HTERT RPE-1 (cell line): ENCODE data around the gene CDH15.
"Not testable (repeated sequence)": the region's sequence is repeated elsewhere in the genome, so short reads cannot be mapped to it uniquely, and the experiment has no call there.

Experiments used
- in situ Hi-C: fragments of 300-500 bp; cut with MboI; formaldehyde crosslinking; loops from 4 replicates; pipeline ENCODE4 v1.14.3; 2020; ENCODE audit warnings: low sequenced_read_pairs

CDH15 gene

DNA sequence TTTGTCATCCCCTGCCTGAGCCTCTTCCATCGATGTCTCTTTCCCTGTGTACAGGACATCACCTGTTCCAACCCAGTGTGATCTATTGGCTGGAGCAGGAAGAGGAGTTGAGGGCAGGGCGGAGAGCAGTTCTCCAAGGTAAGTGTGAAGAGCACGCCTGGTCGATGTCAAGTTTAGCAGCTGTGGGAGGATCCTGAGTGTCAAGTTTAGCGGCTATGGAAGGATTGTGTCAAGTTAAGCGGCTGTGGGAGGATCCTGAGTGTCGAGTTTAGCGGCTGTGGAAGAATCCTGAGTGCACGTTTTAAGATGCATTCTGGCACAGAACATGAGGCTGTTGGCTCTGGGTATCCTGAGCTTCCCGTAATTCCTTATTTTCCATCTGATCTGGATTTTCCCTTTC is 53.1 kb downstream of the CDH15 start:
- in situ Hi-C loops, result no loop called here

DNA sequence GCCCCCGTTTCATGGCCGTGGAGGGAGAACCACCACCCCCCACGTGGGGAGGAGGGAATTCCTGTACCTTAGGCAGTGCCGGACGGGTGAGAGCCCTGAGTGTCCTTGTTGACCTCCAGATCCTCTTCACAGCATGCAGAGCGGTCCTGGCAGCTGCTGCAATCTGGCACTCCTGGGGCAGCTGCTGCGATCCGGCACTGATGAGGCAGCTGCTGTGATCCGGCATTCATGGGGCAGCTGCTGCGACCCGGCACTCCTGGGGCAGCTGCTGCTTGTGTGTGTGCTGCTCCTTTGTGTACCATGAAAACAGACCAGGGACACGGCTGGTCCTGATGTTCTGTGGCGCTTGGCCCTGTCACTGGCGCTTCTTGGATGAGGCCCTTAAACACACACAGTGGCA is 58.7 kb downstream of the CDH15 start:
- in situ Hi-C loops, result no loop called here

DNA sequence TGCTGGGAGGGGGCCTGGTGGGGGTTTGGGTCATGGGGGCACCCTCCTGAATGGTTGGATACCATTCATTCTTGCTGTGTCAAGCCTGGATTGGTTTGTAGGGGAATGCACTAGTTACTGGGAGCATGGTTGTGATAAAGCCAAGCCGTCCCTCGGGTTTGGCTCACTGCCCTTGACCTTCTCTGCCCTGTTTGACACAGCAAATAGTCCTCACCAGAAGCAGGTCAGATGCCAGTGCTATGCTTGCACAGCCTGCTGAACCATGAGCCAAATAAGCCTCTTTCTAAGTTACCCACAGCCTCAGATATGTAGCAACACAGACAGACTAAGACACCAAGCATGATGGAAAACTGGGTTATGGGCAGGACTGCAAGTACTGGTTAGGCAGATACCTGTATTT is 60.6 kb downstream of the CDH15 start:
- in situ Hi-C loops, result no loop called here

DNA sequence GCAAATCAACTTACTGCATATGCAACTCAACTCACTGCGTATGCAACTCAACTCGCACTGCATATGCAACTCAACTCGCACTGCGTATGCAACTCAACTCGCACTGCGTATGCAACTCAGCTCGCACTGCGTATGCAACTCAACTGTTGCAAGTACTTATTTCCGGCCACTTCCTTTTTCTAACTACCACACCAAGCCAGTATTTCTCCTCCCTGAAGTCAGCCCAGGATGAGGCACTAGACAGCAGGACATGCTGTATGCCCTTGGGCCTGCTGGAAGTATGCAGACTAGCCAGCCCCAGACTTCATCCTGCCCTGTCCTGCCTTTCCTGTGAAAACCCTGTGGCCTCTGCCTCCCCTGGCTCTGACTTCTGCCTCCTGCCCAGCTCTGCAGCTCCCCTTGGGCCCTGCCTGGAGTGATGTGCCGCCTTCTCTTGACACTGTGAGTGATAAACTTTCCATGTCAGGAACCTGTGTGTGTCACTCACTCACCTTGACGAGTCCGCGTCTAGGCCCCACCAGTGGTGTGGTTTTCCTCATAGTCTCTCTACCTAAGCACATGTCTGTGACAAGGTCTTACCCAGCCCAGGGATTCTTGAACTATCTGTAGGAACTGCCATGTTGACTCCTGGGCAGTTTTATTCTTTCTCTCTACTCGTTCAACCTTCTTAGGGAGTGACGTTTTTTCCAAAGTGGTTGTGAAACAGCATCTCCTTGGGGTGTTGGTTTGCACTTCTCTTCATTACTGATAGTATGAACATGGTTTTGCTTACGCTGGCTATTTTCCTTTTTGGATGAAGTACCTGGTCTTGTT is 62.3 kb downstream of the CDH15 start:
- in situ Hi-C loops, result no loop called here

DNA sequence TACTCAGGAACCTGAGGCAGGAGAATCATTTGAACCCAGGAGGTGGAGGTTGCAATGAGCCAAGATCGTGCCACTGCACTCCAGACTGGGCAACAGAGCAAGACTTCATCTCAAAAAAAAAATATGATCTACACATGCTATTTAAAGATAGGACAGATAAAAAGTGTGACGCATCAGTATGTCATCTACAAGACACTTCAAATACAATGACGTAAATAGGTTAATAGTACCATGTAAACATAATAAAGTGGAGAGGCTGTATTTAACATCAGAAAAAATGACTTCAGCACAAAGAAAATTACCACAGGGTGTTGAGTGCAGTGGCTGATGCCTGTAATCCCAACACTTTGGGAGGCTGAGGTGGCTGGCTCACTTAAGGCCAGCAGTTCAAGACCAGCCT is 66.2 kb downstream of the CDH15 start:
- in situ Hi-C loops, result no loop called here

DNA sequence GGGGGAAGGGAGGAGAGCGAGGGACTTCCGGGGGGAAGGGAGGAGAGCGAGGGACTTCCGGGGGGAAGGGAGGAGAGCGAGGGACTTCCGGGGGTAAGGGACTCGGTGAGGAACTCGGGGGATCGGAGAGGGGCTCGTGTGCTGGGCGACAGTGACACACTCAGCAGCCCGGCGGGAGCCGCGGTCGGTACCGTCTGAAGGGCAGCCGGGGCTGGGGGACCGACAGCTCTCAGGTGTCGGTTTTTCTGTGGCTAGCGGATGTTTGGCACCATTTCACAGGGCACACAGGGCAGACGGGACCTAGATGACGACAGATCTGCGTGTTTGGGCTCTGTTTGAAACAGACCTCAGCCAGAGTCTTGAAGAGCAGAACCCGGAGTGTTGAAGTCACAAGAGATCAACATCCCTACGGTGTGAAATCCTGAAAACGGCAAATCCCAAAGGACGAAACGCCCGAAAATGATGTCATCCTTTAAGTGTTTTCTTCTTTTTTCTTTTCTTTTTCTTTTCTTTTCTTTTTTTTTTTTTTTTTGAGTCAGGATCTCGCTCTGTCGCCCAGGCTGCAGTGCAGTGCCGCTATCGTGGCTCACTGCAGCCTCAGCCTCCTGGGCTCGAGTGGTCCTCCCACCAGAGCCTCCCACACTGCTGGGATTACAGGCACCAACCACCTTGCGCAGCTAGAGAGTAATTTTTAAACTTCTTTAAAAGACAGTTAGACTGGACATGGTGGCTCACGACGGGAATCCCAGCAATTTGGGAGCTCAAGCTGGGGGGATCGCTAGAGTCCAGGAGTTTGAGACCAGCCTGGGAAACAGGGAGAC is 69.8 kb downstream of the CDH15 start:
- in situ Hi-C loops, result no loop called here

DNA sequence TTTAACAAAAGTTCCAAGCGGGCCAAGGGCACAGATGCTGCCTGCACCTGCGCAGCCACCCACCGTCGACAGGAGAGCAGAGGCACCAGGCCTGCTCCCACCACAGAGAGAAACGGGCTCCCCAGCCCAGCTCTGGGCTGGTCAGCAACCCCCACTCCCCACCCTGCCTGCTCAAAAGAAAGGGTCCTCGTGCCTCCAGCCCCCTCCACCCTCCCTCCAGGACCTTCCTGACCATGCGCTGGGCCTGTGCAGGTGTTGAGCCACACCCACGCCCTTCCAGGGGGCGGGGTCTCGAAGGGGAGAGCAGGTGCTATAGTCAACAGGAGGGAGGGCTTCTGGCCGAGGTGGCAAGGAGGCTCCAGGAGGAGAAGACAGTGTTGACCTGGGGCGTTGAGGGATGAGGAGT is 71.2 kb downstream of the CDH15 start:
- in situ Hi-C loops, result no loop called here

DNA sequence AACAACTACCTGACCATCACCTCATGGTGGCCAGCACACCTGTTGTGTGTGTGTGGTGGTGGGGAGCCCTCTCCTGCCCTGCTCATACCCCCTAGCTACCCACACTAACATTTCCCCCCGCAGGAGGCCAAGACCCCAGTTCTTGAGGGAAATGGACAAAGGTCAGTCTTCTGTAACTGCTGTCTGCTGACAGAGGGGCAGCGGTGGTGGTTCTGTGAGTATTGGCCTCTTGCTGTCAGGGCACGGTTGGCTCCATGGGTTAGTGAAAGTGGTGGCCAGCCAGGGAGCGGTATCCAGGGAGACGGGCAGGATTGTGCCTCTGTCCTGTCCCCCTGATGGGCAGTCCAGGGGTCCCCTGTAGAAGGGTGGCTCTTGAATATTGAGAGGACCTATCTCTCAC is 72.1 kb downstream of the CDH15 start:
- in situ Hi-C loops, result no loop called here

DNA sequence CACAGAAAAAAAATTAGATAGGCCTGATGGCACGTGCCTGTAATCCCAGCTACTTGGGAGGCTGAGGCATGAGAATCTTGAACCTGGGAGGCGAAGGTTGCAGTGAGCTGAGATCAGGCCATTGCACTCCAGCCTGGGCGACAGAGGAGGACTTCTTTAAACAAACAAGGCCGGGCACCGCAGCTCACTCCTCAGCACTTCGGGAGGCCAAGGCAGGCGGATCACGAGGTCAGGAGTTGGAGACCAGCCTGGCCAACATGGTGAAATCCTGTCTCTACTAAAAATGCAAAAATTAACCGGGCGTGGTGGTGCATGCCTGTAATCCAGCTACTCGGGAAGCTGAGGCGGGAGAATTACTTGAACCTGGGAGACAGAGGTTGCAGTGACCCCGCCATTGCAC is 72.7 kb downstream of the CDH15 start:
- in situ Hi-C loops, result not testable (repeated sequence)

DNA sequence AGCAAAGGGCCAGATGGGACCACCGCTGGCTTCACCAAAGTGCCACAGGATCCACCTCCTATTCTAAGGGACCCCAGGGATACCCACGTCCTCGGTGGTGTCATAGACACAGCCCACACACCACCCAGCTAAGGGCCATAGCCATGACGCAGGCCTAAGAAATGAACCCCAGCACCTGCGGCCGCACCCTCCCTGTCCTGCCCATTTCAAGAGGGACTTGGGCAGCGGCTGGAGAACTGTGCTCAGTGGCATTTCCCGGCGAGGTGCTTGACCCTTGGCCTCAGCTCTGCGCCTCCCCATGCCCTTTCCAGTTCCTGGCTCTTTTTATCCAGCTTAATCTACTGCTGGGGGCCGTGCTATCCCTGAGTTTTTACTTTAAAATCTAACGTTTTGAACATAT is 73.2 kb downstream of the CDH15 start:
- in situ Hi-C loops, result no loop called here
